Activated CD8-positive, alpha-beta T cell treated with anti-CD3 and anti-CD28 coated beads for 36 hours (primary cell): Measurements from ENCODE around the gene ZNF750. TPM values are rescaled to one million over a fixed set of nuclear protein-coding genes. Genes with fewer than 3 reads are reported as not detected.
"Not testable (repeated sequence)": the region's sequence is repeated elsewhere in the genome, so short reads cannot be mapped to it uniquely, and the experiment has no call there.

ENCODE experiments used
- ATAC-seq: fragments of 200-7000 bp; cut with Tn5 transposase; one replicate; pipeline ENCODE4 v1.10.0; 2021; ENCODE audit warnings: mild to moderate bottlenecking, moderate library complexity
- CTCF ChIA-PET: fragments of 350-600 bp; sonication (Branson Sonifier 250); formaldehyde crosslinking; loops from one replicate; lab custom pipeline; 2021; ENCODE audit warnings: antibody characterized with exemption; lab: Charles Lee
- POLR2A ChIA-PET: fragments of 350-600 bp; sonication (Branson Sonifier 250); formaldehyde crosslinking; loops from one replicate; lab custom pipeline; 2021; ENCODE audit warnings: antibody characterized with exemption; lab: Charles Lee
- DNase-seq: peaks from one replicate; pipeline ENCODE4 v3.0.0-alpha.2; 2020
- H3K27ac Mint-ChIP-seq: one replicate; pipeline ENCODE4 v1.8.0; 2021; ENCODE audit warnings: mild to moderate bottlenecking, mixed read lengths
- H3K27me3 Mint-ChIP-seq: one replicate; pipeline ENCODE4 v1.8.0; 2021; ENCODE audit warnings: mixed read lengths
- H3K36me3 Mint-ChIP-seq: one replicate; pipeline ENCODE4 v1.8.0; 2021; ENCODE audit warnings: low read depth, mixed read lengths
- H3K4me1 Mint-ChIP-seq: one replicate; pipeline ENCODE4 v1.8.0; 2021; ENCODE audit warnings: low read depth, mixed read lengths
- H3K4me3 Mint-ChIP-seq: one replicate; pipeline ENCODE4 v1.8.0; 2021; ENCODE audit warnings: mild to moderate bottlenecking, moderate library complexity, mixed read lengths
- H3K9me3 Mint-ChIP-seq: one replicate; pipeline ENCODE4 v1.8.0; 2021; ENCODE audit warnings: mixed read lengths
- intact Hi-C: fragments of 100-400 bp; cut with micrococcal nuclease; formaldehyde crosslinking; loops from one replicate; pipeline ENCODE4 v1.10.0; 2022
- total RNA-seq, 2 experiments: library from RNA; stranded (reverse); gene quantifications; one replicate each; pipeline ENCODE4 v1.2.3, GENCODE V29; 2021
- TF ChIP-seq, protein P1 (sequence below): fragments of 200-600 bp; IDR thresholded peaks from one replicate; pipeline ENCODE4 v1.8.0; 2022; ENCODE audit warnings: antibody characterized with exemption, mild to moderate bottlenecking

ZNF750 gene
- total RNA-seq, 2 experiments from 2014 or later: not detected

DNA sequence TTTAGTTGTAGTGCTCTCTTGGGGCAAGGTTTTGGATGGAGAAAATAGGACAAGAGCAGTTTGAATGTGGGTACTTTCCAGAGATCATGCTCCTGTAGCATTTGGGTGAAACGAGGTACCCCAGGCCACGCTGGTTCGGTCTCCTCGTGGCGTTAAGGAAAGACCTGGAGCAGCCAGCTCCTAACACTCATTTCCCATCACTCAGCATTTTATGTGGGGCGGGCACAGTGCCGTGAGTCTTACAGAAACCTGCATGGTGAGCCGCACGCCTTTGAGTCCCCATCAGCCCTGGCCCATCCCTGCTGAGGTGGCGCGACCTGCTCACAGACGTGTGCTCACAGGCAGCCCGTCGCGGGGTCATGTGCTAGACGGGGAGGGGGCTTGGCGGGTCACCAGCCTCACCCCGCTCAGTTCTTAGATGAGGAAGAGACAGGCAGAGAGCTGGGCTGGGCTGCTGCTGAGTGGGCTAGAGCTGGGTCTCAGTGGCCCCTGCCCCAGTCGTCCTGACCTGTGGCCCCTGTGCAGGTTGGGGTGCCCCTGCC is 50.7 kb downstream of the ZNF750 start:
- H3K36me3 Mint-ChIP-seq: peaks cover 6% of the 10 kb centered on the region
- ATAC-seq: no peak
- ChIA-PET POLR2A (interaction anchor here (0.9 kb wide), 1 partner anchor 63 kb away, joined by 5 read pairs; no protein-coding TSS in a partner anchor), CTCF (no interaction called here)
- H3K27ac Mint-ChIP-seq: no peak overlapping the region
- no peaks in the 10 kb centered on the region for H3K4me1 Mint-ChIP-seq
- H3K27me3 Mint-ChIP-seq: no peaks in the 10 kb centered on the region
- TF ChIP-seq, protein P1, sequence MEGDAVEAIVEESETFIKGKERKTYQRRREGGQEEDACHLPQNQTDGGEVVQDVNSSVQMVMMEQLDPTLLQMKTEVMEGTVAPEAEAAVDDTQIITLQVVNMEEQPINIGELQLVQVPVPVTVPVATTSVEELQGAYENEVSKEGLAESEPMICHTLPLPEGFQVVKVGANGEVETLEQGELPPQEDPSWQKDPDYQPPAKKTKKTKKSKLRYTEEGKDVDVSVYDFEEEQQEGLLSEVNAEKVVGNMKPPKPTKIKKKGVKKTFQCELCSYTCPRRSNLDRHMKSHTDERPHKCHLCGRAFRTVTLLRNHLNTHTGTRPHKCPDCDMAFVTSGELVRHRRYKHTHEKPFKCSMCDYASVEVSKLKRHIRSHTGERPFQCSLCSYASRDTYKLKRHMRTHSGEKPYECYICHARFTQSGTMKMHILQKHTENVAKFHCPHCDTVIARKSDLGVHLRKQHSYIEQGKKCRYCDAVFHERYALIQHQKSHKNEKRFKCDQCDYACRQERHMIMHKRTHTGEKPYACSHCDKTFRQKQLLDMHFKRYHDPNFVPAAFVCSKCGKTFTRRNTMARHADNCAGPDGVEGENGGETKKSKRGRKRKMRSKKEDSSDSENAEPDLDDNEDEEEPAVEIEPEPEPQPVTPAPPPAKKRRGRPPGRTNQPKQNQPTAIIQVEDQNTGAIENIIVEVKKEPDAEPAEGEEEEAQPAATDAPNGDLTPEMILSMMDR: no peak
- no peak for DNase-seq
- H3K9me3 Mint-ChIP-seq: no peaks in the 10 kb centered on the region
- H3K4me3 Mint-ChIP-seq: no peak overlapping the region
- intact Hi-C loops: loop anchor here (10.0 kb wide), 1 partner anchor 126 kb away; no protein-coding TSS in a partner anchor

DNA sequence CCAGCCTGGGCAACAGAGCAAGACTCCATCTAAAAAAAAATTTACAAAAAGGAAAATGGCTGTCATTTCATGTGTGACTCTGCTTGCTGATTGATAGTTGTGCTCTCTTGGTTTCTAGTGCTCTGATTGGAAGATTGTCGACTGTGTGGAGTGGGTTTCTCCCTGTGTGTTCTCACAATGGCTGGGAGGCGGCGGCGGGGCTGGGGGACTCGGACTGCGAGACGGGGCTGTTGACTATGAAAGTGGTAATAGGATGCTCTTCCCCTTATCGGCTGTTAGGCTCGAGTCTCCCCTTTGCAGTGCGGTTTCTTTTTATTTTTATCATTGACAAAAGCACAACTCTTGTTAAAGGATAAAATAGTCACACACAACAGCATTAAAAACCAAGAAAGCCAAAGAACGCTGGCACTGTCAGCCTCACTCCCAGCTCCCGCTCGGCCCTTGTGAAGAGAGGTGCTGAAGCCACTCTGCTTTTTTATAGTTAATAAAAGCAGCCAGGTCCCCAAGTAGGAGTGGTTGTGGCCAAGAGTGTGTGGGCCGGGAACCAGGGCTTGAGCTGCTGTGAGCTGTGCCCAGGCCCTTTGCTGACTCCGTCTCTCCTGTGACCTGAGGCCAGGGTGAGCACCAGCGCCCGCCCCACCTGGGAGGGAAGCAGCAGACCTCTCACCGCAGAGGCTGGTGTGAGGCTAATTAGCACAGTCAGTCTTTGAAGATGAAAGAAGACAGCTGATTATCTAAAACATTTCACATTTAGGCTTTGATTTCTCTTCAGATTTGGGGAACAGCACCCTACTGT is 51.4 kb downstream of the ZNF750 start:
- Mint-ChIP-seq H3K27ac (no peak overlapping the region), H3K9me3 (no peaks in the 10 kb centered on the region), H3K4me1 (no peaks in the 10 kb centered on the region), H3K36me3 (peaks cover 7% of the 10 kb centered on the region), H3K4me3 (no peak overlapping the region), H3K27me3 (no peaks in the 10 kb centered on the region)
- TF ChIP-seq, protein P1: no peak
- ChIA-PET CTCF (no interaction called here), POLR2A (interaction anchor here (0.9 kb wide), 1 partner anchor 64 kb away, joined by 5 read pairs; no protein-coding TSS in a partner anchor)
- no peak for DNase-seq
- no peak for ATAC-seq
- intact Hi-C loops: loop anchor here (10.0 kb wide), 1 partner anchor 126 kb away; no protein-coding TSS in a partner anchor

DNA sequence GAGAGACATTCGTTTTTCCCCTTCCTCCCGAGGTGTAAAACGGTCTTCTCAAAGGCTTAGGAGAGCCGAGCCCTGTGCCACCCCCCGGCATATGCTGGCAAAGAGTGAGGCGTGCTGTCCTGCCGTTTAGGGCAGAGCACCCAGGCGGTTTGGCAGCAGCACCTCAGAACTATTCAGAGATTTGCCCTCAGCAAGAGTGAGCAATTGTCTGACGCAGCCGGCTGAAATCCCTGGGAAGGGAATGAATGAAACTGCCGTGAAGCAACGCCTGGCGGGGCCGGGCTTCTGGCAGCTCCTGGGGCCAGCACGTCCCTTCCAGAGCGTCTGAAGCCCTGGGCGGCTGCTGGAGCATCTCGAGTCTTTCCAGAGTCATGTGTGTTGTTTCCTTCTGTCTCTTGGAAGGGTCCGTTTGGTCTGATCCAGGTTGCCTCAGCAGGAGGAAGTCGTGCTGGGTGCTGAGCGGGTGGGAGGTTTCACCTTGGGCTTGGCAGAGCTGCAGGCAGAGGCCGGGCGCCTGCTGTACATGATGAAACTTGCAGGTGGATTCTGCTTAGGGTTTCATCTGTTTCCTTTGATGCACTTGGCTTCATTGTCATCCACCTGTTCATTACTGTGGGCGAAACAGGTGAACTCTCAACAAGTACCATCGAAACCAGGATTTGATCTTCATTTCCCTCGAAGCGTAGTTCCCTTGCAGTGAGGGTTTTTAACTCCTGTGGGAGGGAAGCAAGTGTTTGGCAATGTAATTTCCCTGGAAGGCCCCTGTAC is 52.6 kb downstream of the ZNF750 start:
- ATAC-seq (no peak), DNase-seq (no peak)
- Mint-ChIP-seq H3K9me3 (no peaks in the 10 kb centered on the region), H3K4me1 (peaks cover 5% of the 10 kb centered on the region), H3K27me3 (no peaks in the 10 kb centered on the region), H3K4me3 (no peak overlapping the region), H3K27ac (no peak overlapping the region), H3K36me3 (peaks cover 15% of the 10 kb centered on the region)
- ChIA-PET CTCF (no interaction called here), POLR2A (no interaction called here)
- TF ChIP-seq, protein P1: no peak
- intact Hi-C loops: loop anchor here (10.0 kb wide), 1 partner anchor 128 kb away; no protein-coding TSS in a partner anchor

DNA sequence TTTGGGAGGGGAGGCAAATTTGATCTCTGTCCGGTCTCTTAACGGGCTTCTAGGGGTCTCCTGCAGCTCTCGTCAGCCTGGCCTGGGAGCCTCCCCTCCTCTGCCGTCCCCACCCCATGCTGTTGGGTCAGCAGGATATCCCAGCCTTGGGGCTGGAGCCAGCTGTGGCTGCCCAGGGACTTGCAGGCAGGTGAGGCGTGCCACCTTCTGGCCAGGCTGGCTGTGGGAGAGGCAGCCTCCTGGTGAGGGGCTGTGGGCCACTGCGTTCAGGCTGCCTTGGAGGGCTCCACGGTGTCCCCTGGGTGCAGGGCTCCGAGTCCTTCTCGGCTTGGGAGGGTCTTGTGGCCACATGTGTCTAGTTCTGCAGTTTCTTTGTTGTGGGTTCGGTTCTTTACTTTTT is 53.4 kb downstream of the ZNF750 start:
- no peaks in the 10 kb centered on the region for H3K27me3 Mint-ChIP-seq
- intact Hi-C loops: loop anchor here (10.0 kb wide), 1 partner anchor 128 kb away; no protein-coding TSS in a partner anchor
- POLR2A ChIA-PET: no interaction called here
- H3K9me3 Mint-ChIP-seq: no peaks in the 10 kb centered on the region
- DNase-seq (no peak), ATAC-seq (no peak)
- peaks cover 5% of the 10 kb centered on the region for H3K4me1 Mint-ChIP-seq
- CTCF ChIA-PET: no interaction called here
- no peak overlapping the region for H3K4me3 Mint-ChIP-seq
- H3K27ac Mint-ChIP-seq: no peak overlapping the region
- peaks cover 14% of the 10 kb centered on the region for H3K36me3 Mint-ChIP-seq
- TF ChIP-seq, protein P1: no peak

DNA sequence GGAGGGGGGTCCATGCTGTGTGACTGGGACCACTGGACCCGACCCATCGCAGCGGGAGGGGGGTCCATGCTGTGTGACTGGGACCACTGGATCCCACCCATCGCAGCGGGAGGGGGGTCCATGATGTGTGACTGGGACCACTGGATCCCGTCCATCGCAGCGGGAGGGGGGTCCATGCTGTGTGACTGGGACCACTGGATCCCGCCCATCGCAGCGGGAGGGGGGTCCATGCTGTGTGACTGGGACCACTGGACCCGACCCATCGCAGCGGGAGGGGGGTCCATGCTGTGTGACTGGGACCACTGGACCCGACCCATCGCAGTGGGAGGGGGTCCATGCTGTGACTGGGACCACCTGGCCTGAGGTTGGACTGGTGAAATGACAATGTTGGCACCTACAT is 54.2 kb downstream of the ZNF750 start:
- DNase-seq, H3K9me3 Mint-ChIP-seq, CTCF ChIA-PET, ATAC-seq, H3K4me1 Mint-ChIP-seq, POLR2A ChIA-PET, H3K27me3 Mint-ChIP-seq, H3K4me3 Mint-ChIP-seq, H3K27ac Mint-ChIP-seq: not testable (repeated sequence)
- peaks cover 13% of the 10 kb centered on the region for H3K36me3 Mint-ChIP-seq
- intact Hi-C loops: loop anchor here (10.0 kb wide), 1 partner anchor 129 kb away; no protein-coding TSS in a partner anchor
